Measurements from ENCODE around the gene COBLL1.

Gene COBLL1

GRCh38 chr2:164840930-164841718, 499 bp downstream of the COBLL1 start:
- H3K4me2 ChIP-seq (ENCODE audit: low read length) = peak overlapping the region; percentile 85
- H2BK5ac ChIP-seq (ENCODE audit: low read length) = no peak overlapping the region
- peaks cover 2% of the 10 kb centered on the region for H3K4me1 ChIP-seq (ENCODE audit: control insufficient read depth, low read depth, low read length)
- no peak overlapping the region for H4K8ac ChIP-seq (ENCODE audit: low read depth, low read length)
- H4K5ac ChIP-seq (ENCODE audit: low read length) = no peak overlapping the region
- H3K4me3 ChIP-seq (ENCODE audit: low read length) = peak overlapping the region; percentile 74
- H2AK5ac ChIP-seq (ENCODE audit: low read length) = no peak overlapping the region
- peak overlapping the region; percentile 78 for H3K27ac ChIP-seq (ENCODE audit: low read depth, low read length)
- peak overlapping the region; percentile 75 for H3K18ac ChIP-seq (ENCODE audit: low read length)
- no peak overlapping the region for H3K4ac ChIP-seq (ENCODE audit: low read depth, low read length)
- no peaks in the 10 kb centered on the region for H3K27me3 ChIP-seq (ENCODE audit: insufficient read depth, low read length, poor library complexity)
- H3K79me2 ChIP-seq (ENCODE audit: control insufficient read depth, insufficient read depth, low read length) = no peaks in the 10 kb centered on the region
- H3K9ac ChIP-seq (ENCODE audit: low read length) = peak overlapping the region; percentile 72
- peak overlapping the region; percentile 81 for H3K56ac ChIP-seq (ENCODE audit: low read length)
- peak; percentile 92 for DNase-seq
- no peak overlapping the region for H2BK120ac ChIP-seq (ENCODE audit: low read depth, low read length)
- WGBS (ENCODE audit: extremely low coverage, insufficient coverage, low lambda C conversion rate) = no CpG with 5 or more reads among the region's 90 CpGs
- H3K79me1 ChIP-seq (ENCODE audit: low read length) = no peaks in the 10 kb centered on the region
- H2BK15ac ChIP-seq (replicated peaks; ENCODE audit: low read depth) = no peak overlapping the region
- no peaks in the 10 kb centered on the region for H3K36me3 ChIP-seq (ENCODE audit: control insufficient read depth, insufficient read depth, low read length)
- no peak overlapping the region for H3K23ac ChIP-seq (ENCODE audit: low read length)

- H3K4ac ChIP-seq (ENCODE audit: low read depth, low read length) = no peak overlapping the region
- no peak overlapping the region for H3K23ac ChIP-seq (ENCODE audit: low read length)
- peak overlapping the region; percentile 85 for H3K4me2 ChIP-seq (ENCODE audit: low read length)
- H2BK5ac ChIP-seq (ENCODE audit: low read length) = no peak overlapping the region
- H3K79me1 ChIP-seq (ENCODE audit: low read length) = no peaks in the 10 kb centered on the region
- H2BK15ac ChIP-seq (replicated peaks; ENCODE audit: low read depth) = no peak overlapping the region
- H3K79me2 ChIP-seq (ENCODE audit: control insufficient read depth, insufficient read depth, low read length) = no peaks in the 10 kb centered on the region
- H3K56ac ChIP-seq (ENCODE audit: low read length) = peak overlapping the region; percentile 81
- H3K27ac ChIP-seq (ENCODE audit: low read depth, low read length) = no peak overlapping the region
- peak; percentile 35 for DNase-seq
- no peak overlapping the region for H2BK120ac ChIP-seq (ENCODE audit: low read depth, low read length)
- no peak overlapping the region for H4K5ac ChIP-seq (ENCODE audit: low read length)
- WGBS (ENCODE audit: extremely low coverage, insufficient coverage, low lambda C conversion rate) = no CpG with 5 or more reads among the region's 12 CpGs
- peak overlapping the region; percentile 72 for H3K9ac ChIP-seq (ENCODE audit: low read length)
- H3K36me3 ChIP-seq (ENCODE audit: control insufficient read depth, insufficient read depth, low read length) = no peaks in the 10 kb centered on the region
- peak overlapping the region; percentile 33 for H3K18ac ChIP-seq (ENCODE audit: low read length)
- H3K27me3 ChIP-seq (ENCODE audit: insufficient read depth, low read length, poor library complexity) = no peaks in the 10 kb centered on the region
- no peak overlapping the region for H4K8ac ChIP-seq (ENCODE audit: low read depth, low read length)
- no peak overlapping the region for H2AK5ac ChIP-seq (ENCODE audit: low read length)
- peak overlapping the region; percentile 59 for H3K4me3 ChIP-seq (ENCODE audit: low read length)
- peaks cover 2% of the 10 kb centered on the region for H3K4me1 ChIP-seq (ENCODE audit: control insufficient read depth, low read depth, low read length)
Observed at GRCh38 chr2:164840458-164840929, 1.1 kb downstream of the COBLL1 start.

- H3K4me3 ChIP-seq (ENCODE audit: low read length) = no peak overlapping the region
- no peak for DNase-seq
- H3K27ac ChIP-seq (ENCODE audit: low read depth, low read length) = no peak overlapping the region
Observed at GRCh38 chr2:164839914-164840457, 1.6 kb downstream of the COBLL1 start.

GRCh38 chr2:164837807-164838206, 3.8 kb downstream of the COBLL1 start:
- H3K56ac ChIP-seq (ENCODE audit: low read length) = no peak overlapping the region
- no peak overlapping the region for H4K8ac ChIP-seq (ENCODE audit: low read depth, low read length)
- H2BK5ac ChIP-seq (ENCODE audit: low read length) = no peak overlapping the region

More at GRCh38 chr2:164839914-164840457, 1.6 kb downstream of the COBLL1 start:
- no peak overlapping the region for H2BK120ac ChIP-seq (ENCODE audit: low read depth, low read length)
- no peak overlapping the region for H3K23ac ChIP-seq (ENCODE audit: low read length)
- no peak overlapping the region for H3K18ac ChIP-seq (ENCODE audit: low read length)
- H3K9ac ChIP-seq (ENCODE audit: low read length) = no peak overlapping the region
- no peaks in the 10 kb centered on the region for H3K79me1 ChIP-seq (ENCODE audit: low read length)
- no peaks in the 10 kb centered on the region for H3K27me3 ChIP-seq (ENCODE audit: insufficient read depth, low read length, poor library complexity)
- no peak overlapping the region for H3K56ac ChIP-seq (ENCODE audit: low read length)
- no CpG with 5 or more reads among the region's 8 CpGs for WGBS (ENCODE audit: extremely low coverage, insufficient coverage, low lambda C conversion rate)
- no peak overlapping the region for H2AK5ac ChIP-seq (ENCODE audit: low read length)
- H3K4me1 ChIP-seq (ENCODE audit: control insufficient read depth, low read depth, low read length) = peaks cover 2% of the 10 kb centered on the region
- H2BK15ac ChIP-seq (replicated peaks; ENCODE audit: low read depth) = no peak overlapping the region
- H3K4ac ChIP-seq (ENCODE audit: low read depth, low read length) = no peak overlapping the region
- no peaks in the 10 kb centered on the region for H3K79me2 ChIP-seq (ENCODE audit: control insufficient read depth, insufficient read depth, low read length)
- H3K36me3 ChIP-seq (ENCODE audit: control insufficient read depth, insufficient read depth, low read length) = no peaks in the 10 kb centered on the region
- peak overlapping the region; percentile 85 for H3K4me2 ChIP-seq (ENCODE audit: low read length)
- no peak overlapping the region for H4K5ac ChIP-seq (ENCODE audit: low read length)
- no peak overlapping the region for H2BK5ac ChIP-seq (ENCODE audit: low read length)
- no peak overlapping the region for H4K8ac ChIP-seq (ENCODE audit: low read depth, low read length)

GRCh38 chr2:164836907-164837306, 4.7 kb downstream of the COBLL1 start:
- H2AK5ac ChIP-seq (ENCODE audit: low read length) = no peak overlapping the region
- no peak overlapping the region for H3K27ac ChIP-seq (ENCODE audit: low read depth, low read length)
- no peaks in the 10 kb centered on the region for H3K27me3 ChIP-seq (ENCODE audit: insufficient read depth, low read length, poor library complexity)
- H3K9ac ChIP-seq (ENCODE audit: low read length) = no peak overlapping the region
- no CpG with 5 or more reads among the region's 3 CpGs for WGBS (ENCODE audit: extremely low coverage, insufficient coverage, low lambda C conversion rate)
- H3K4me2 ChIP-seq (ENCODE audit: low read length) = no peak overlapping the region
- no peak overlapping the region for H3K4ac ChIP-seq (ENCODE audit: low read depth, low read length)
- no peak overlapping the region for H2BK5ac ChIP-seq (ENCODE audit: low read length)
- H4K8ac ChIP-seq (ENCODE audit: low read depth, low read length) = no peak overlapping the region
- no peak overlapping the region for H3K4me3 ChIP-seq (ENCODE audit: low read length)
- no peaks in the 10 kb centered on the region for H3K36me3 ChIP-seq (ENCODE audit: control insufficient read depth, insufficient read depth, low read length)
- H2BK120ac ChIP-seq (ENCODE audit: low read depth, low read length) = no peak overlapping the region
- H3K79me1 ChIP-seq (ENCODE audit: low read length) = no peaks in the 10 kb centered on the region
- H3K18ac ChIP-seq (ENCODE audit: low read length) = no peak overlapping the region
- DNase-seq = no peak
- no peaks in the 10 kb centered on the region for H3K79me2 ChIP-seq (ENCODE audit: control insufficient read depth, insufficient read depth, low read length)
- H2BK15ac ChIP-seq (replicated peaks; ENCODE audit: low read depth) = no peak overlapping the region
- no peak overlapping the region for H3K56ac ChIP-seq (ENCODE audit: low read length)
- H4K5ac ChIP-seq (ENCODE audit: low read length) = no peak overlapping the region
- H3K4me1 ChIP-seq (ENCODE audit: control insufficient read depth, low read depth, low read length) = peaks cover 2% of the 10 kb centered on the region
- H3K23ac ChIP-seq (ENCODE audit: low read length) = no peak overlapping the region

More at GRCh38 chr2:164837807-164838206, 3.8 kb downstream of the COBLL1 start:
- Histone ChIP-seq H3K4ac (ENCODE audit: low read depth, low read length) (no peak overlapping the region), H3K4me2 (ENCODE audit: low read length) (no peak overlapping the region), H3K4me3 (ENCODE audit: low read length) (no peak overlapping the region), H2AK5ac (ENCODE audit: low read length) (no peak overlapping the region), H3K27me3 (ENCODE audit: insufficient read depth, low read length, poor library complexity) (no peaks in the 10 kb centered on the region), H2BK120ac (ENCODE audit: low read depth, low read length) (no peak overlapping the region), H3K23ac (ENCODE audit: low read length) (no peak overlapping the region), H3K79me1 (ENCODE audit: low read length) (no peaks in the 10 kb centered on the region), H3K27ac (ENCODE audit: low read depth, low read length) (no peak overlapping the region), H2BK15ac (replicated peaks; ENCODE audit: low read depth) (no peak overlapping the region), H3K9ac (ENCODE audit: low read length) (no peak overlapping the region), H3K79me2 (ENCODE audit: control insufficient read depth, insufficient read depth, low read length) (no peaks in the 10 kb centered on the region), H3K18ac (ENCODE audit: low read length) (no peak overlapping the region), H4K5ac (ENCODE audit: low read length) (no peak overlapping the region), H3K36me3 (ENCODE audit: control insufficient read depth, insufficient read depth, low read length) (no peaks in the 10 kb centered on the region), H3K4me1 (ENCODE audit: control insufficient read depth, low read depth, low read length) (peaks cover 2% of the 10 kb centered on the region)
- no CpG with 5 or more reads among the region's 3 CpGs for WGBS (ENCODE audit: extremely low coverage, insufficient coverage, low lambda C conversion rate)
- DNase-seq = no peak
